GM18858 (cell line): ENCODE data around the gene PTPN1.

ENCODE experiments used
- ATAC-seq: cut with Tn5 transposase; IDR thresholded peaks from one replicate; pipeline ENCODE4 v1.9.1; 2021; ENCODE audit not compliant: unreplicated experiment

Gene PTPN1

GRCh38 chr20:50628853-50629669, 118.9 kb downstream of the PTPN1 start:
- no peak for ATAC-seq

DNA sequence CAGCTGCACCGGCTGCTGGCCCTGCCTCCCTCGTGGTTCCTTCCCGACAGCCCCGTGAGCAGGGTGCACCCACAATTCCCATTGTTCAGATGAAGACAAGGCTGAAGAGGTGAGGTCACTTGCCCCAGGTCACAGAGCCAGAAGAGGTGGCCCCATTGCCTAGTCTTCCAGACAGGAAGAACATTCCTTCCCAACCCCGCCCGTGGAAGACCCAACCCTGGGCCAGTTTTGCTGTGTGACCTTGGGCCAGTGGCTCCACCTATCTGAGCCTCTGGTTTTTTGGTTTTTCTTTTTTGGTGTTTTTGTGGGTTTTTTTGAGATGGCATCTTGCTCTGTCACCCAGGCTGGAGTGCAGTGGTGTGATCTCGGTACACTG, 119.5 kb downstream of the PTPN1 start:
- ATAC-seq = no peak

DNA sequence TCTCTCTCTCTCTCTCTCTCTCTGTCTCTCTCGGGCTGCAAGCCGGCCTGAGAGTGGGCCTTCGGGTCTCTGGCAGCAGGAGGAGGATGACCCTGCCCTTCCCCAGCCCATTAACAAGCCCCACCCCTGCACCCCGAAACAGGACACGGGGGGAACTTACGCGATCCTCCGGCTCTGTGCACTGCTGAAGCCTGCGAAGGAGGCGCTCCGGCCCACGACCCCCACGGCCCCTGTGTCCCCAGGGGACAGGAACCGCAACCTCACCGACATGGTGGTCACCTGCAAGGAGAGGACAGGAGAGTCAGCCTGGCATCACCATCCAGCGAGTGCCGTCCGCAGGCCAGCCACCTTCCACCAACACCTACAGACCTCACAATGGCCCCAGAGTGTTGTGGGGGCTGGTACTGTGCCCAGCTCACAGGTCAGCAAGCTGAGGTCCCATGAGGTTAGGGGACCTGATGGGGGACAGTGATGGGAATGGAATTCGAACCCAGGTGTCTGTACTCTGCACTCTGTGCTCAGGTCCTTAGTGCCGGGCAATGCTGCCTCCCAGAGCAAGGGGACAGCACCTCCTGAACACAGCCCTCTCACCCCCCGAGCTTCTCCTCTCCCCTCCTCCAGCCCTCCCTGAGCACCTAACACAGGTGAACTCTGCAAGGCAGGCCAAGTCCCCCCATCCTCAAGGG, 120.5 kb downstream of the PTPN1 start:
- no peak for ATAC-seq

DNA sequence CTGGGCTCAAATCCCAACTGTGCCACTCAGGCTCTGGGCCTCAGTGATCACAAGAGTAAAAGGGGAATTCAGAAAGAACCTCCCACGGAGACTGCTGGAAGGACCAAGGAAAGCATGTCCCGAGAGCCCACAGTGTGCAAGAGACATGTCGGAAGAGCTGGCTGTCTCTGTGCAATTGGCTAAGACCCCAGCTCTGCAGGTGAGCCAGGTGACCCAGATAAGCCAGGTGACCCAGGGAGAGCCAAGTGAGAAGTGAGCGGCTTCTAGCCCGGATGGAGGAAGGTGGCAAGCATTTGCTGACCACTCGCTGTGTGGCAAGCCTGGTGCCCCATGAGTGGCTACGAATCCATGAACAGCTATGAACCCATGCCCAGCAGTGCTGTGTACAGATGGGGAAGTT, 122.1 kb downstream of the PTPN1 start:
- ATAC-seq = no peak

DNA sequence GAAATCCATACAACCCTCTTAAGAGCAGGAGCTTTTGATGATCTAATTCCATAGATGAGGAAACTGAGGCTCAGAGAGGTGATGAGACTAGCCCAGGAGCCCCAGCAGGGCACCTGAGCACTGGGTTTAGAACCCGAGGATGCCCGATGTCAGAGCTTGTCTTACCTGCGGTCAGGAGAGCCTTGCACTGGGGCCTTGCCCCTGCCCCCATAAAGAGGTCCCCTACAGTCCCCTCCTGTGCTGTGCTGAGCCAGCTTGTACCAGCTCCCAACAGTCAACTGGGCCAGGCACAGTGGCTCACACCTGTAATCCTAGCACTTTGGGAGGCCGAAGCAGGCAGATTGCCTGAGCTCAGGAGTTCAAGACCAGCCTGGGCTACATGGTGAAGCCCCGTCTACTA, 122.5 kb downstream of the PTPN1 start:
- no peak for ATAC-seq

- no peak for ATAC-seq
Measured at GRCh38 chr20:50633361-50633760, 123.2 kb downstream of the PTPN1 start.

DNA sequence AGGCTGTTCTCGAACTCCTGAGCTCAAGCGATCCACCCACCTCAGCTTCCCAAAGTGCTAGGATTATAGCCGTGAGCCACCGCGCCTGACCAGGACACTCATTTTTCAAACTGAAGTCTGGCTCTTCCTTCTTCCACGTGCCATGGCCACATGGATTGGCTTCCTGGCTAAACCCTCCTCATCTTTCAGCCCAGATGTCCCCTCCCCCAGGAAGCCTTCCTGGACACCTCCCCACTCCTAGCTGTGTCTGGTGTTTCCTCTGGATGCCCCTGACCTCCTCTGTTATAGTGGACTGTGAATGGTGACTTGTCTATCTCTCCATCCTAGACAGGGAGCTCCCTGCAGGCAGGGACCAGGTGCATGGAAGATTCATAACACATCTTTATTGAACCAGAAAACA, 124.0 kb downstream of the PTPN1 start:
- ATAC-seq = no peak
